H1 (cell line): ENCODE measurements around the gene TFPI2. TPM values are rescaled to one million over a fixed set of nuclear protein-coding genes. Genes with fewer than 3 reads are reported as not detected.

Source experiments
- CREB1 ChIP-seq: IDR thresholded peaks from 2 replicates; pipeline ENCODE4 v1.6.1; 2012; ENCODE audit warnings: inconsistent platforms
- polyA plus RNA-seq, 7 experiments: library from polyadenylated mRNA; depleted of rRNA in 3 of 7; stranded (reverse) in 5 of 7; unstranded in 2 of 7; fragments of >200 nt in 5 of 7; fragments of 200-250 nt in 2 of 7; gene quantifications; 1 replicate in 5 of 7; 2 replicates in 1 of 7; 4 replicates in 1 of 7; pipeline versions ENCODE4 v1.2.1 to v1.2.3, GENCODE V29; 2011 to 2013; ENCODE audit warnings: missing spikeins in 2 of 7, mixed read lengths in 2 of 7
- total RNA-seq: library from RNA; stranded (reverse); fragmentation: NEBNext Ultra II Directional; extraction: Animal tissue kit (Norgen Biotek cat#: 25700); gene quantifications from 2 replicates; pipeline ENCODE4 v1.2.1, GENCODE V29; 2021
- TF ChIP-seq, protein P1 (sequence below): fragments of 300-600 bp; sonication (generic); IDR thresholded peaks from 2 replicates; pipeline ENCODE4 v1.7.1; 2012; ENCODE audit warnings: low read length, moderate library complexity, mild to moderate bottlenecking, inconsistent platforms; ENCODE audit not compliant: insufficient replicate concordance

Gene TFPI2
- total and polyA plus RNA-seq, 2 of the 8 experiments (the other 6 are each of a cell fraction or from before 2014, with no cell fraction given) = 6.8 to 8.9 TPM

DNA sequence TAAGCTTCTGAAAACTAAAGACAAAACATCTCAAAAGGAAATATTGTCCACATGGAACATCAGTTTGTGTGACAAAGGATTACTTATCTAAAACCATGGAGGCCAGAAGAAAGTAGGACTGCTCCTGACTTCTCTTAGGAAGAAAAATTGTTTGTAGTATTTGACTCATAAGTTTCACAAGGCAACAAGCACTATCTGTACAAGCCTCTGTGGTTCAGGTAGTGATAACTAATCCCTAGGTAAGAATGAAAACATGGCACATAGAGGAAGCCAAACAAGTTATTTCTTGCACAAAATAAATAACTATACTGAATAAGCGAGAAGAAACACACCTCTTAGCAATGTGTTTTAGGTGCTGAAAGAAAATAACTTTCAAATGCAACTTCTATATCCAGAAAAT lies 30.3 kb downstream of the TFPI2 start (continued):
- TF ChIP-seq, protein P1, sequence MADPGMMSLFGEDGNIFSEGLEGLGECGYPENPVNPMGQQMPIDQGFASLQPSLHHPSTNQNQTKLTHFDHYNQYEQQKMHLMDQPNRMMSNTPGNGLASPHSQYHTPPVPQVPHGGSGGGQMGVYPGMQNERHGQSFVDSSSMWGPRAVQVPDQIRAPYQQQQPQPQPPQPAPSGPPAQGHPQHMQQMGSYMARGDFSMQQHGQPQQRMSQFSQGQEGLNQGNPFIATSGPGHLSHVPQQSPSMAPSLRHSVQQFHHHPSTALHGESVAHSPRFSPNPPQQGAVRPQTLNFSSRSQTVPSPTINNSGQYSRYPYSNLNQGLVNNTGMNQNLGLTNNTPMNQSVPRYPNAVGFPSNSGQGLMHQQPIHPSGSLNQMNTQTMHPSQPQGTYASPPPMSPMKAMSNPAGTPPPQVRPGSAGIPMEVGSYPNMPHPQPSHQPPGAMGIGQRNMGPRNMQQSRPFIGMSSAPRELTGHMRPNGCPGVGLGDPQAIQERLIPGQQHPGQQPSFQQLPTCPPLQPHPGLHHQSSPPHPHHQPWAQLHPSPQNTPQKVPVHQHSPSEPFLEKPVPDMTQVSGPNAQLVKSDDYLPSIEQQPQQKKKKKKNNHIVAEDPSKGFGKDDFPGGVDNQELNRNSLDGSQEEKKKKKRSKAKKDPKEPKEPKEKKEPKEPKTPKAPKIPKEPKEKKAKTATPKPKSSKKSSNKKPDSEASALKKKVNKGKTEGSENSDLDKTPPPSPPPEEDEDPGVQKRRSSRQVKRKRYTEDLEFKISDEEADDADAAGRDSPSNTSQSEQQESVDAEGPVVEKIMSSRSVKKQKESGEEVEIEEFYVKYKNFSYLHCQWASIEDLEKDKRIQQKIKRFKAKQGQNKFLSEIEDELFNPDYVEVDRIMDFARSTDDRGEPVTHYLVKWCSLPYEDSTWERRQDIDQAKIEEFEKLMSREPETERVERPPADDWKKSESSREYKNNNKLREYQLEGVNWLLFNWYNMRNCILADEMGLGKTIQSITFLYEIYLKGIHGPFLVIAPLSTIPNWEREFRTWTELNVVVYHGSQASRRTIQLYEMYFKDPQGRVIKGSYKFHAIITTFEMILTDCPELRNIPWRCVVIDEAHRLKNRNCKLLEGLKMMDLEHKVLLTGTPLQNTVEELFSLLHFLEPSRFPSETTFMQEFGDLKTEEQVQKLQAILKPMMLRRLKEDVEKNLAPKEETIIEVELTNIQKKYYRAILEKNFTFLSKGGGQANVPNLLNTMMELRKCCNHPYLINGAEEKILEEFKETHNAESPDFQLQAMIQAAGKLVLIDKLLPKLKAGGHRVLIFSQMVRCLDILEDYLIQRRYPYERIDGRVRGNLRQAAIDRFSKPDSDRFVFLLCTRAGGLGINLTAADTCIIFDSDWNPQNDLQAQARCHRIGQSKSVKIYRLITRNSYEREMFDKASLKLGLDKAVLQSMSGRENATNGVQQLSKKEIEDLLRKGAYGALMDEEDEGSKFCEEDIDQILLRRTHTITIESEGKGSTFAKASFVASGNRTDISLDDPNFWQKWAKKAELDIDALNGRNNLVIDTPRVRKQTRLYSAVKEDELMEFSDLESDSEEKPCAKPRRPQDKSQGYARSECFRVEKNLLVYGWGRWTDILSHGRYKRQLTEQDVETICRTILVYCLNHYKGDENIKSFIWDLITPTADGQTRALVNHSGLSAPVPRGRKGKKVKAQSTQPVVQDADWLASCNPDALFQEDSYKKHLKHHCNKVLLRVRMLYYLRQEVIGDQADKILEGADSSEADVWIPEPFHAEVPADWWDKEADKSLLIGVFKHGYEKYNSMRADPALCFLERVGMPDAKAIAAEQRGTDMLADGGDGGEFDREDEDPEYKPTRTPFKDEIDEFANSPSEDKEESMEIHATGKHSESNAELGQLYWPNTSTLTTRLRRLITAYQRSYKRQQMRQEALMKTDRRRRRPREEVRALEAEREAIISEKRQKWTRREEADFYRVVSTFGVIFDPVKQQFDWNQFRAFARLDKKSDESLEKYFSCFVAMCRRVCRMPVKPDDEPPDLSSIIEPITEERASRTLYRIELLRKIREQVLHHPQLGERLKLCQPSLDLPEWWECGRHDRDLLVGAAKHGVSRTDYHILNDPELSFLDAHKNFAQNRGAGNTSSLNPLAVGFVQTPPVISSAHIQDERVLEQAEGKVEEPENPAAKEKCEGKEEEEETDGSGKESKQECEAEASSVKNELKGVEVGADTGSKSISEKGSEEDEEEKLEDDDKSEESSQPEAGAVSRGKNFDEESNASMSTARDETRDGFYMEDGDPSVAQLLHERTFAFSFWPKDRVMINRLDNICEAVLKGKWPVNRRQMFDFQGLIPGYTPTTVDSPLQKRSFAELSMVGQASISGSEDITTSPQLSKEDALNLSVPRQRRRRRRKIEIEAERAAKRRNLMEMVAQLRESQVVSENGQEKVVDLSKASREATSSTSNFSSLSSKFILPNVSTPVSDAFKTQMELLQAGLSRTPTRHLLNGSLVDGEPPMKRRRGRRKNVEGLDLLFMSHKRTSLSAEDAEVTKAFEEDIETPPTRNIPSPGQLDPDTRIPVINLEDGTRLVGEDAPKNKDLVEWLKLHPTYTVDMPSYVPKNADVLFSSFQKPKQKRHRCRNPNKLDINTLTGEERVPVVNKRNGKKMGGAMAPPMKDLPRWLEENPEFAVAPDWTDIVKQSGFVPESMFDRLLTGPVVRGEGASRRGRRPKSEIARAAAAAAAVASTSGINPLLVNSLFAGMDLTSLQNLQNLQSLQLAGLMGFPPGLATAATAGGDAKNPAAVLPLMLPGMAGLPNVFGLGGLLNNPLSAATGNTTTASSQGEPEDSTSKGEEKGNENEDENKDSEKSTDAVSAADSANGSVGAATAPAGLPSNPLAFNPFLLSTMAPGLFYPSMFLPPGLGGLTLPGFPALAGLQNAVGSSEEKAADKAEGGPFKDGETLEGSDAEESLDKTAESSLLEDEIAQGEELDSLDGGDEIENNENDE = no peak
- TF ChIP-seq CREB1 = no peak
